Skin epidermis (tissue), 12 donors: ENCODE data around the gene AQP1.

Source experiments
- H3K27ac ChIP-seq, 21 experiments: fragments of 200-600 bp; sonication (generic) in 11 of 21; one replicate each; pipeline ENCODE4 v1.5.0; 2020; ENCODE audit warnings: mild to moderate bottlenecking in 3 of 21, inconsistent platforms in 2 of 21, moderate library complexity in 2 of 21
- H3K4me3 ChIP-seq, 7 experiments: fragments of 200-600 bp; sonication (generic) in 2 of 7; one replicate each; pipeline ENCODE4 v1.5.0; 2020; ENCODE audit warnings: inconsistent platforms in 2 of 7, mild to moderate bottlenecking in 2 of 7, moderate library complexity in 1 of 7

Gene AQP1

GRCh38 chr7:30915005-30915601 lies 3.5 kb downstream of the AQP1 start:
- peak overlapping the region in 6 of 7 experiments; percentile 3 to 36 (median 28) for H3K4me3 ChIP-seq
- peak overlapping the region in 15 of 21 experiments; percentile 5 to 82 (median 49) for H3K27ac ChIP-seq

GRCh38 chr7:30915751-30916150 lies 4.1 kb downstream of the AQP1 start:
- peak overlapping the region in 13 of 21 experiments; percentile 5 to 82 (median 50) for H3K27ac ChIP-seq

GRCh38 chr7:30916255-30916654 lies 4.6 kb downstream of the AQP1 start:
- Histone ChIP-seq H3K27ac (peak overlapping the region in 11 of 21 experiments; percentile 17 to 82 (median 49)), H3K4me3 (peak overlapping the region in 3 of 7 experiments; percentile 3 to 11 (median 7))

More at GRCh38 chr7:30915751-30916150, 4.1 kb downstream of the AQP1 start:
- H3K4me3 ChIP-seq, result peak overlapping the region in 6 of 7 experiments; percentile 3 to 36 (median 28)

GRCh38 chr7:30916767-30917166 lies 5.1 kb downstream of the AQP1 start:
- Histone ChIP-seq H3K27ac (peak overlapping the region in 5 of 21 experiments; percentile 42 to 82 (median 75)), H3K4me3 (peak overlapping the region in 1 of 7 experiments; percentile 7)

- Histone ChIP-seq H3K4me3 (no peak overlapping the region), H3K27ac (peak overlapping the region in 4 of 21 experiments; percentile 24 to 75 (median 56))
These were observed 5.7 kb downstream of the AQP1 start for GRCh38 chr7:30917216-30917893.

- Histone ChIP-seq H3K27ac (peak overlapping the region in 9 of 21 experiments; percentile 4 to 82 (median 42)), H3K4me3 (no peak overlapping the region)
These were observed 7.0 kb downstream of the AQP1 start for GRCh38 chr7:30918676-30919075.

- Histone ChIP-seq H3K4me3 (no peak overlapping the region), H3K27ac (peak overlapping the region in 6 of 21 experiments; percentile 7 to 44 (median 18))
These were observed 8.4 kb downstream of the AQP1 start for GRCh38 chr7:30920021-30920583.

GRCh38 chr7:30920584-30921539 lies 9.2 kb downstream of the AQP1 start:
- Histone ChIP-seq H3K4me3 (no peak overlapping the region), H3K27ac (peak overlapping the region in 10 of 21 experiments; percentile 9 to 69 (median 40))

- Histone ChIP-seq H3K27ac (peak overlapping the region in 9 of 21 experiments; percentile 3 to 69 (median 41)), H3K4me3 (no peak overlapping the region)
These were observed 10.1 kb downstream of the AQP1 start for GRCh38 chr7:30921540-30922401.

- Histone ChIP-seq H3K27ac (peak overlapping the region in 4 of 21 experiments; percentile 50 to 69 (median 66)), H3K4me3 (no peak overlapping the region)
These were observed 10.9 kb downstream of the AQP1 start for GRCh38 chr7:30922596-30922995.

- Histone ChIP-seq H3K27ac (no peak overlapping the region), H3K4me3 (no peak overlapping the region)
These were observed 11.5 kb downstream of the AQP1 start for GRCh38 chr7:30923009-30923773.

GRCh38 chr7:30923774-30924413 lies 12.2 kb downstream of the AQP1 start:
- no peak overlapping the region for H3K4me3 ChIP-seq
- H3K27ac ChIP-seq, result no peak overlapping the region

GRCh38 chr7:30924624-30925023 lies 13.0 kb downstream of the AQP1 start:
- H3K27ac ChIP-seq, result no peak overlapping the region
- H3K4me3 ChIP-seq, result no peak overlapping the region

- H3K4me3 ChIP-seq, result no peak overlapping the region
- H3K27ac ChIP-seq, result no peak overlapping the region
These were observed 13.5 kb downstream of the AQP1 start for GRCh38 chr7:30925117-30925516.

- H3K4me3 ChIP-seq, result no peak overlapping the region
- H3K27ac ChIP-seq, result no peak overlapping the region
These were observed 14.3 kb downstream of the AQP1 start for GRCh38 chr7:30925913-30926312.

GRCh38 chr7:30926313-30926712 lies 14.7 kb downstream of the AQP1 start:
- H3K27ac ChIP-seq, result no peak overlapping the region

GRCh38 chr7:30927040-30927439 lies 15.4 kb downstream of the AQP1 start:
- no peak overlapping the region for H3K27ac ChIP-seq
- H3K4me3 ChIP-seq, result no peak overlapping the region

More at GRCh38 chr7:30926313-30926712, 14.7 kb downstream of the AQP1 start:
- H3K4me3 ChIP-seq, result no peak overlapping the region
